HCT116 (cell line): ENCODE data around the gene TMEM184B. TPM values are rescaled to one million over a fixed set of nuclear protein-coding genes. Genes with fewer than 3 reads are reported as not detected.
A peak's percentile ranks its signal among the peaks of the same experiment; 100 is the strongest.

Experiments
- ATAC-seq: fragments of 200-7000 bp; cut with Tn5 transposase; 2 replicates; pipeline ENCODE4 v1.9.1; 2020; ENCODE audit warnings: mild to moderate bottlenecking, moderate library complexity
- BruUV-seq: library from RNA; stranded (reverse); fragments of 400-500 nt; replicated peaks from 2 replicates; lab custom pipeline; 2021; lab: Mats Ljungman, UMichigan
- CTCF ChIA-PET: fragments of 300-600 bp; sonication (Branson Sonifier 250); formaldehyde crosslinking; loops from one replicate; lab custom pipeline; 2021; ENCODE audit warnings: antibody characterized with exemption; lab: Charles Lee
- POLR2A ChIA-PET: fragments of 300-600, 350-600 bp; sonication (Branson Sonifier 250); formaldehyde crosslinking; loops from one replicate; lab custom pipeline; 2021; ENCODE audit warnings: antibody characterized with exemption; lab: Charles Lee
- RAD21 ChIA-PET, 2 experiments: fragments of 300-600 bp; sonication (Branson Sonifier 250); formaldehyde crosslinking; loops; one replicate each; lab custom pipeline; 2023; ENCODE audit warnings: low total read pairs in 2 of 2; ENCODE audit not compliant: uncharacterized antibody in 2 of 2, unreplicated experiment in 2 of 2, low non-redundant PET in 1 of 2; lab: Charles Lee
- DNase-seq: peaks from one replicate; pipeline ENCODE4 v3.0.0-alpha.2; 2010; ENCODE audit warnings: low read depth, low spot score
- H2AFZ ChIP-seq: fragments of 200-600 bp; shearing (Covaris generic), sonication (generic); 2 replicates; pipeline ENCODE4 v1.6.1; 2017; ENCODE audit warnings: low read depth, mixed run types, mixed read lengths, antibody characterized with exemption, low read length; ENCODE audit not compliant: poor library complexity, severe bottlenecking
- H3K27ac ChIP-seq: 2 replicates; pipeline ENCODE4 v1.5.1; 2012; ENCODE audit warnings: low read depth, low read length
- H3K27me3 ChIP-seq: fragments of 200-600 bp; sonication (generic); 2 replicates; pipeline ENCODE4 v1.6.1; 2016; ENCODE audit warnings: mixed run types, low read length, mixed read lengths; ENCODE audit not compliant: insufficient read depth
- H3K36me3 ChIP-seq, 2 experiments: fragments of 200-500 bp in 1 of 2; fragments of 200-600 bp in 1 of 2; sonication (Bioruptor generic) in 1 of 2; sonication (generic) in 1 of 2; 2 replicates each; pipeline versions ENCODE4 v1.5.1 to v1.6.1; 2014 to 2016; ENCODE audit warnings: low read length in 2 of 2, inconsistent platforms in 1 of 2, mixed read lengths in 1 of 2, mixed run types in 1 of 2; ENCODE audit not compliant: insufficient read depth in 2 of 2, control insufficient read depth in 1 of 2
- H3K4me1 ChIP-seq, 2 experiments: fragments of 200-600 bp in 1 of 2; sonication (generic) in 1 of 2; 2 replicates each; pipeline versions ENCODE4 v1.5.1 to v1.6.1; 2012 to 2017; ENCODE audit warnings: low read length in 2 of 2, inconsistent platforms in 1 of 2, mild to moderate bottlenecking in 1 of 2, mixed read lengths in 1 of 2, mixed run types in 1 of 2, moderate library complexity in 1 of 2; ENCODE audit not compliant: insufficient read depth in 2 of 2, control insufficient read depth in 1 of 2
- H3K4me2 ChIP-seq: fragments of 200-600 bp; sonication (generic); 2 replicates; pipeline ENCODE4 v1.6.1; 2017; ENCODE audit warnings: mixed run types, low read length, mixed read lengths
- H3K4me3 ChIP-seq, 2 experiments: fragments of 200-600 bp in 1 of 2; sonication (generic) in 1 of 2; replicated peaks in 1 of 2; 2 replicates each; pipeline ENCODE4 v1.5.1; 2011 to 2016; ENCODE audit warnings: low read length in 2 of 2, control low read depth in 1 of 2, low read depth in 1 of 2, mild to moderate bottlenecking in 1 of 2, mixed read lengths in 1 of 2, mixed run types in 1 of 2
- H3K79me2 ChIP-seq: fragments of 200-600 bp; sonication (generic); 2 replicates; pipeline ENCODE4 v1.6.1; 2017; ENCODE audit warnings: mild to moderate bottlenecking, mixed run types, low read length, moderate library complexity, mixed read lengths; ENCODE audit not compliant: insufficient read depth
- H3K9ac ChIP-seq: fragments of 200-600 bp; sonication (generic); 2 replicates; pipeline ENCODE4 v1.6.1; 2016; ENCODE audit warnings: low read length, mixed read lengths
- H3K9me2 ChIP-seq: fragments of 200-600 bp; sonication (generic), shearing (Covaris generic); 2 replicates; pipeline ENCODE4 v1.6.1; 2017; ENCODE audit warnings: mixed run types, mild to moderate bottlenecking, moderate library complexity; ENCODE audit not compliant: insufficient read depth
- H3K9me3 ChIP-seq, 2 experiments: fragments of 200-500 bp in 1 of 2; fragments of 200-600 bp in 1 of 2; sonication (Bioruptor generic) in 1 of 2; sonication (generic) in 1 of 2; 2 replicates each; pipeline ENCODE4 v1.6.1; 2014 to 2017; ENCODE audit warnings: low read length in 2 of 2, mixed read lengths in 2 of 2, inconsistent platforms in 1 of 2, low read depth in 1 of 2, mild to moderate bottlenecking in 1 of 2, mixed run types in 1 of 2, moderate library complexity in 1 of 2; ENCODE audit not compliant: control insufficient read depth in 1 of 2, insufficient read depth in 1 of 2
- H4K20me1 ChIP-seq: fragments of 200-600 bp; sonication (generic), shearing (Covaris generic); 2 replicates; pipeline ENCODE4 v1.6.1; 2017; ENCODE audit warnings: mixed run types, mild to moderate bottlenecking, moderate library complexity; ENCODE audit not compliant: insufficient read depth
- ATF3 ChIP-seq: IDR thresholded peaks from 2 replicates; pipeline ENCODE4 v1.6.1; 2012
- CTCF ChIP-seq, 3 experiments: fragments of 200-600 bp in 1 of 3; sonication (generic) in 1 of 3; IDR thresholded peaks in 2 of 3; conservative IDR thresholded peaks in 1 of 3; 2 replicates each; pipeline ENCODE4 v1.5.1; 2012 to 2017; ENCODE audit warnings: low read depth in 2 of 3, low read length in 2 of 3, antibody characterized with exemption in 1 of 3, borderline replicate concordance in 1 of 3, control low read depth in 1 of 3, mild to moderate bottlenecking in 1 of 3, mixed read lengths in 1 of 3, mixed run types in 1 of 3, moderate library complexity in 1 of 3; ENCODE audit not compliant: insufficient read depth in 1 of 3
- ELF1 ChIP-seq: IDR thresholded peaks from 2 replicates; pipeline ENCODE4 v1.6.1; 2012; ENCODE audit warnings: low read depth, borderline replicate concordance
- EZH2phosphoT487 ChIP-seq: fragments of 200-600 bp; IDR thresholded peaks from 2 replicates; pipeline ENCODE4 v1.6.1; 2018; ENCODE audit warnings: antibody characterized with exemption, borderline replicate concordance
- FOSL1 ChIP-seq: IDR thresholded peaks from 2 replicates; pipeline ENCODE4 v1.6.1; 2012; ENCODE audit warnings: low read depth
- MAX ChIP-seq: IDR thresholded peaks from 2 replicates; pipeline ENCODE4 v1.6.1; 2012
- POLR2A ChIP-seq: IDR thresholded peaks from 2 replicates; pipeline ENCODE4 v1.7.0; 2011; ENCODE audit warnings: borderline replicate concordance; ENCODE audit not compliant: insufficient read depth, insufficient read length; ENCODE audit errors: extremely low read depth
- POLR2AphosphoS5 ChIP-seq: IDR thresholded peaks from 2 replicates; pipeline ENCODE4 v1.6.1; 2011; ENCODE audit warnings: mild to moderate bottlenecking, low read depth, low read length, moderate library complexity
- REST ChIP-seq: IDR thresholded peaks from 2 replicates; pipeline ENCODE4 v1.6.1; 2012; ENCODE audit warnings: low read depth
- SIN3A ChIP-seq: IDR thresholded peaks from 2 replicates; pipeline ENCODE4 v1.6.1; 2012; ENCODE audit warnings: low read depth
- SP1 ChIP-seq: IDR thresholded peaks from 2 replicates; pipeline ENCODE4 v1.6.1; 2012; ENCODE audit warnings: low read depth
- SRF ChIP-seq: IDR thresholded peaks from 2 replicates; pipeline ENCODE4 v1.6.1; 2012; ENCODE audit warnings: low read depth
- TCF7L2 ChIP-seq: IDR thresholded peaks from 2 replicates; pipeline ENCODE4 v1.7.0; 2011; ENCODE audit warnings: borderline replicate concordance, inconsistent platforms; ENCODE audit not compliant: insufficient read depth, insufficient read length; ENCODE audit errors: extremely low read depth
- ZFX ChIP-seq: fragments of 450-650 bp; IDR thresholded peaks from 2 replicates; pipeline ENCODE4 v1.6.1; 2017
- intact Hi-C: fragments of 100-400 bp; cut with micrococcal nuclease; formaldehyde crosslinking; loops from 2 replicates; pipeline ENCODE4 v1.10.0; 2022
- total RNA-seq: library from RNA; stranded (reverse); gene quantifications from one replicate; pipeline ENCODE4 v1.2.1, GENCODE V29; 2021; ENCODE audit not compliant: unreplicated experiment

TMEM184B gene
- total RNA-seq, 1 experiment from 2014 or later = 66.0 TPM

- TF ChIP-seq CTCF (IDR thresholded peaks at IDR 0.05 in 2 of 3, conservative IDR thresholded peaks at IDR 0.05 in 1 of 3; ENCODE audit: borderline replicate concordance in 1 of 3, insufficient read depth in 1 of 3, low read depth in 2 of 3, low read length in 2 of 3) (no peak), POLR2A (no peak), ZFX (no peak), TCF7L2 (no peak), FOSL1 (no peak), POLR2AphosphoS5 (peak; percentile 46; the same call in 1 of the 2 replicates), MAX (no peak), EZH2phosphoT487 (no peak)
Measured at GRCh38 chr22:38289583-38290082, 16.8 kb upstream of the TMEM184B start (continued).

GRCh38 chr22:38286915-38287669 is 14.3 kb upstream of the TMEM184B start:
- no TSS peak for BruUV-seq
- peaks cover 20 to 22% of the 10 kb centered on the region in 2 experiments for H3K4me1 ChIP-seq
- no peak for DNase-seq

More at GRCh38 chr22:38286915-38287669, 14.3 kb upstream of the TMEM184B start:
- POLR2A ChIA-PET = no interaction called here
- Histone ChIP-seq H3K9me2 (no peaks in the 10 kb centered on the region), H4K20me1 (no peaks in the 10 kb centered on the region), H3K9ac (no peak overlapping the region), H3K4me3 (no peak overlapping the region), H3K79me2 (no peaks in the 10 kb centered on the region), H3K27ac (no peak overlapping the region), H3K36me3 (peaks cover 0 to 10% of the 10 kb centered on the region in 2 experiments; a peak in 3 of 4 replicates), H2AFZ (no peak overlapping the region), H3K4me2 (no peak overlapping the region), H3K9me3 (no peaks in the 10 kb centered on the region), H3K27me3 (no peaks in the 10 kb centered on the region)
- intact Hi-C loops = no loop called here
- ATAC-seq = no peak
- no peak for TF ChIP-seq SIN3A
- TF ChIP-seq POLR2A = no peak
- TF ChIP-seq SP1 = no peak
- TF ChIP-seq CTCF (IDR thresholded peaks at IDR 0.05 in 2 of 3, conservative IDR thresholded peaks at IDR 0.05 in 1 of 3; ENCODE audit: borderline replicate concordance in 1 of 3, insufficient read depth in 1 of 3, low read depth in 2 of 3, low read length in 2 of 3) = no peak
- no peak for TF ChIP-seq SRF
- no peak for TF ChIP-seq ELF1
- TF ChIP-seq REST = no peak
- no peak for TF ChIP-seq ATF3
- RAD21 ChIA-PET = no interaction called here
- CTCF ChIA-PET = no interaction called here
